NCI-H2029 (cell line): ENCODE measurements around the gene NCEH1.
"Not testable (repeated sequence)": the region's sequence is repeated elsewhere in the genome, so short reads cannot be mapped to it uniquely, and the experiment has no call there.

Experiments
- DNase-seq: peaks from one replicate; lab custom pipeline; 2025; lab: John Stamatoyannopoulos, UW

NCEH1 gene

GRCh38 chr3:172707030-172707429 lies 3.8 kb downstream of the NCEH1 start:
- DNase-seq, result no peak

DNA sequence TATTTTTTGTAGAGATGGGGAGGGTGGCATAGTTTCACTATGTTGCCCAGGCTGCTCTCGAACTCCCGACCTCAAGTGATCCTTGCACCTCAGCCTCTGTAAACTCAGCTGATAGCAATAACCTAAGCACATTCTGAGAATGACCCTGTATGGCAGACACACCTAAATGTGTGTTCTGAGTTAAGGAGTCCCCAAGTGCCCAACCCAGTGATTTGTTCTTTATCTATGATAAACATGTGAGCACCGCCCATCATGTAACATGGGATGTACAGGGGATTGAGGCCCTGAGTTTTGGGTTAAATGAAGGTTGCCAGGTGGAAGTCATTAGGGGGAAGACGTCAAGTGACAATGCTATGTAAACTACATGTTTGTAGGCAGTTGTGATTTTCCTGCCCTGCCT lies 5.7 kb downstream of the NCEH1 start:
- no peak for DNase-seq

DNA sequence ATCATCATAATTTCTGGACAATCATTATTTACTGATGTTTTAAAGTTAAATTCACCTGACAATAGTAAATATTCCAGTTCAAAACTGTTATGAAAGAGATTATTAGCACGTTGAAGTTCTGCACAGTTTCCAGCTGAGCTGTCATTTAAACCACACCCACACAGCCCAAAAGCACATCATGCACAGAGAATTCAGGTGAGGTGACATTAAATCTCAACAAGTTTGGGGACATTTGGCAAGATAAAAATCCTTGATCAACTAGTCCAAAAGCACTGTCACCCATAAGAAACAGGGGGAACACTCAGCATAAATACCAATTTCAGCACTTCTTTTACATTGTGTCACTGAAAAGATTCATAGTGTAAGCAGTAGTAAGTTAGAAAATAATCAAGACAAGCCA lies 6.9 kb downstream of the NCEH1 start:
- DNase-seq, result no peak

GRCh38 chr3:172702731-172703130 lies 8.1 kb downstream of the NCEH1 start:
- DNase-seq, result not testable (repeated sequence)

- no peak for DNase-seq
Observed at GRCh38 chr3:172702256-172702655, 8.6 kb downstream of the NCEH1 start.

DNA sequence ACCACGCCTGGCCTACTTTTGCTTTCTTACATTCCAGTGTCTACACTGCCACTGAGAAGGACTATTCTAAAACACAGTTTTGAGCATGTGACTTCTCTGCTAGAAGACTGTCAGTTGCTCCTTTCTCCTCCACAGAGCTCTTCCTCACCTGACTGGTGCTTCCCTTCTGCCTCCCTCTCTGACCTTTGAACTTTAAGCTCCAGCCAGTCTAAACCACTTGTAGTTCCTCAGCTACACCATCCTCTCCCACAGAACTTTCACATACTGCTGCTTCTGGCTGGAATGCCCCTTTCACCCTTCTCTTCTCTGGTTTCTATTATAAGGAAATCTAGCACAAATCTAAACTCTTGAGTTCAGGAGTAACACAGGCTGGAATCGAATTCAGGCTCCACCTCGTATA lies 9.1 kb downstream of the NCEH1 start:
- DNase-seq, result no peak

GRCh38 chr3:172700936-172701455 lies 9.9 kb downstream of the NCEH1 start:
- no peak for DNase-seq

GRCh38 chr3:172700256-172700655 lies 10.6 kb downstream of the NCEH1 start:
- DNase-seq, result no peak

DNA sequence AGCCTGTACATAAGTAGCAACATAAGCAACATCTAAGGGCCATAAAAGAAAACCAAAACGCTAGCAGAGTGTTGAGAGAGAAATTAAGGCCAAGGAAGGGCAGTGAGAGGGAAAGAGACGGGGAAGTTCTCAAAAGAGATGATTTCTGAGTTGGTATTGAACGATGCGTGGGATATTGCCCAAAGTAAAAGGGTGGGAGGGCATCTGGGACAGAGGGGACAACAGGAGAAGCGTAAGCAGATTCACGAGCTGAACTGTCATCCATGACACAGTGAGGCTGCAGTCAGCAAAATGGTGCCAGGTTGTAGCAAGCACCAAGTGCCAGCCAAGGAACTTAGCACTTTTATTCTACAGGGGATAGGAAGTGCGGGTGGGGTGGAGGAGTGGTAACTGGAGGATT lies 11.8 kb downstream of the NCEH1 start:
- DNase-seq, result no peak

DNA sequence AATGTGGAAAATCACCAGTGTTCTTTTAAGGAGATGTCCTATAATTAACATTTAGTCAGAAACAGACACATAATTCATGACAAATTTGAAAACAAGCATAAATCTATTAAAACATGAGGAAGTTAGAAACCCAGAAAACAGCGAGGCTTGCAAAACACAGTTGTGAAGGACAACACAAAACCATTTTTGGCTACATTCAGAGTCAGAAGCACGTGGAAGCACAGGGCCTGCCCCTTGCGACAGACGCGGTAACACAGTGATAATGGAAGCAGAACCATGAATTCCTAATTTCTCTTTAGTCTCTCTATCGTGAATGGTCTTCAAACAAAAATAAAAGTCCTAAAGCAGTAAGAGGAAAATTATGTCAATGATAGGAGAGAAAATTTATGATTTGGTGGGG lies 12.2 kb downstream of the NCEH1 start:
- DNase-seq, result no peak

GRCh38 chr3:172697558-172697957 lies 13.3 kb downstream of the NCEH1 start:
- no peak for DNase-seq

DNA sequence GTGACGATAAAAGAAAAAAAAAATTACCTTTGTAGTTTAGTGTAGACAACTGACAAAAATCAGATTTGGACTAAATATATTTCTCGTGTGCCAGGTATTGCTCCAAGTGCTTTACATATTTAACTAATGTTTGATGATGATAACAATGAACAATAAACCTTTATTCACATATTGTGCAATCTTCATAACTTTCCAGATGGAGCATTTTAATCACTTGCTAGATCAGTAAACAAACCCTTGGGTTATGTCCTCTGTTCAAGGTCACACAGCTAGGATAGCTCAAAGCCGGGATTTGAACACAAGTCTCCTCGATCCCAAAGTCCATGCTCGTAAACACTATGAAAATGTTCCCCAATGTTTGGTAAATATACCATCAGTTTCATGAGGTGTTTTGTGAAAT lies 14.5 kb downstream of the NCEH1 start:
- no peak for DNase-seq

DNA sequence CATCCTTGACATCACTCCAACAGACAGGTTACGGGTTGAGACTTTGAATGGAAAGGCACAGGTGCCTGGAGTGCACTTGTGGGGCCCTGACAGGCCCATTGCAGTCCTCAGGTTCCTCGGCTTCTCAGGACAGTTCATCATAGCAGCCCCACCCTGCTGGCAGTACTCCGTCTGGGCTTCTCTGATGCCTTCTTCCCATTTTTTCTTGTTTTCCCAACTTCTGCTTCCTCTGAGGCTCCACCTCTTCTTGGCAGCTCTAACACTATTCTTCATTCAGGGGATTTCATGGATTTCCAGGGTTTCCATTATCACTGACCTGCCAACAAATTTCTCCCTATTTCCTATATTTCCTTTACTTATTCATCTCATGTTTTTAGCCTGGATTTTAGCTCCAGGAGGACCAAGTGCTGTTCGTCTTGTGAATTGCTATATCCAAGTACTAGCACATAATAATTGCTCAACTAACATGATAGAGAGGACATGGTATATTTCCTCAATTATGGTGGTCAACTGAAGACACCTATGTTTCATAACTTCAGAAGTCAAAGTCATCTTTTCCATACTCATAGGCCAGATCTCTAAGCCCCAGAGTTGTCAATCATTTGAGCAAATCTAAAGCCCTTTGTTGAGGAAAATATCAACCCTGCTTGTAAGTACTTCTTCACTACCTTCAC lies 16.2 kb downstream of the NCEH1 start:
- no peak for DNase-seq

DNA sequence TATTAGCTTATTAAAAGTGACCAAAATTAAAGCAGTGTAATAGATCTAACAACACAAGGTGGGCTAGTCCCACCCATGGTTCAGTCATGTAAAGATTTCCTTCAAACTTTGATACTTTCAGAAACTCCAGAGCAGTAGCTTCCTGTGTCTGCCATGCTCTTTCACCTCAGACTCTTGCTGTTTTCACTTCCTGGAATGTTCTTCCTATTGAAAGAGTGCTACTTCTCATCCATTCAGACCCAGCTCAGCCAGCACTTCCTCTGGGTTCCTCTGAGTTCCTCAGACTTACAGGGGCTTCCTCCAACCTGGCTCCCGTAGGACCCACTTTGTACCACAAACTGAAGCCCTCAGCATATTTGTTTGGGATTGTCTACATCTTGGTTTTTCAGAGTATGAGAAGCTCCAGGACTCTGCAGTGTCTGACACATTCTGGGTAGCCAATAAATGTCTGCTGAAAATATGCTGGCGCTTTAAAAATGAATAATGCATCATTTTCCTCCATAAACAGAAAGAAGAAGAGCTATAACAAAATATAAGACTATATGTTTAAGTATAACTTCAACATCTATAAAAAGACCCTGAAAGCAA lies 18.0 kb downstream of the NCEH1 start:
- DNase-seq, result no peak

- no peak for DNase-seq
Observed at GRCh38 chr3:172690936-172691335, 19.9 kb downstream of the NCEH1 start.

- DNase-seq, result no peak
Observed at GRCh38 chr3:172688588-172688987, 22.3 kb downstream of the NCEH1 start.

DNA sequence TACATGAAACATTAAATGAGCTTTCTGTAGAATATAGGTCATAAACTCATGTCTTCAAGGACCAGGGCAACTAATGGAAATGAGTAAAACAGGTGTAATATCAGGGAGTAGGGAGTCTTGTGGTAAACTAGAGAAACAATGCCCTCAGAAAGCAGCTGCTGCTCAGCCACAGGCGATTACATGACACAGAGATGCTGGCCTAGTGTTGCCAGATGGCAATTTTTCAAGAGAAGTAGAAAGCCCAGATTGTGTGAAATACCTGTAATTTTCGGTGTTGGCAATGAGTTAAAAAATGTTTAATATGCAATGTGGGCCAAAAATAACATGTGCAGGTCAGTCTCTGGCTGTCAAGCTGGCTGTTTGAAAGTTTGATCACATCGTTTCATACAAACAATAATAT lies 23.4 kb downstream of the NCEH1 start:
- DNase-seq, result no peak

DNA sequence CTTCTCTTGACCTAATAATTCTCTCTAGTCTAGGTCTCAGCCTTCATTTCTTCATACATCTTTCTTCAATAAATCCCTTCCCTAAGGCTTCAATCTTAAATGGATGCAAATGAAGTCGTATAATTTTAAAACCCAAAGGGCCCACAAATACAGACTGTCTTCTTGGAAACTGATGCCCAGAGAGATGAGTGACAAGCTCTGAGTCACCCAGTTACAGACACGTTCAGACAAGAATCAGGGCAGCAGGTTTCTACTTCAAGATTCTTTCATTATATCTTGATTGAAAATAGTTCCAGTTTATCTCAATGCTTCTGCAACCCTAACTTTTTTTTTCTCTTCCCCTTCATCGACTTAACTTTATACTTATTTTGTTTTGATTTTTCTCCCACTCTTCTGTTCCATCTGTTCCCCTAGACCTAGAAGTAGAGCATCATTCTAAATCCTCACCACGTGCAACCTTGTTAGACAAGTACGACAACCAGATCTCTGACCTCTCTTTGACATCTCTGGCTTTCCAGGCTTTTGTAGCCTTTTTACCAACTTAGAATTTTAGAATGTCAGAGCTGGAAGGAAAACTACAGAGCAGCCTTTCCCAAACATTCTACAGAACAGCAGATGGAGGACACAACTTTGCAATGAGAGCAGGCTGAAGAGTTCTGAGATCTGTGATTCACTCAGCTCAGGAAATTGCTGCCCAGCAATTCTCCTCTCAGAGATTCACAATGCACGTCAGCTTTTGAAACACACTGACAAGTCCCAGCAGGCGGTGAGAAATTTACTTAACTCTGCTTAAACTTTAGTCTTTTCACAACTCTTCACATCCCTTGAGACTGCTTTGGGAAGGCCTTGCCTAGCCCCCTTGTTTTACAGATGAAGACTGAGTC lies 25.3 kb downstream of the NCEH1 start:
- no peak for DNase-seq

GRCh38 chr3:172680684-172681083 lies 30.2 kb downstream of the NCEH1 start:
- DNase-seq, result no peak

DNA sequence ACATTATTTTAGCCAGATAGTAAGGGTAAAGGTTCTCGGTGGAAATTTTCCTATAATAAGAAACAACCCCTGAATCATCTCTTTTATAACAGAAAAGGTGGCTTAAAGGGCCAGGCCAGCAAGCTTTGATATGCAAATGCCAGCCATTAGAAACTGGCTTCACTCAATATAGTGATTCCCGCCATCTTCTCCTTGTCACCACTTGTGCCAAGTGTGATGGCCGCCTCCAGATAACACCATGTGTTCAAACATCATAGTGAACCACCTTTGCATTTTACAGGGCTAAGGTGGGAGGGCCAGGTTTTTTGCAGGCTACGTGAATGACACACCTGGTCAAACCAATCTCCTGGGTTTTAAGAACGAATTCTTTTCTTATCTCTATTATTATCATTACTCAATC lies 31.3 kb downstream of the NCEH1 start:
- no peak for DNase-seq

DNA sequence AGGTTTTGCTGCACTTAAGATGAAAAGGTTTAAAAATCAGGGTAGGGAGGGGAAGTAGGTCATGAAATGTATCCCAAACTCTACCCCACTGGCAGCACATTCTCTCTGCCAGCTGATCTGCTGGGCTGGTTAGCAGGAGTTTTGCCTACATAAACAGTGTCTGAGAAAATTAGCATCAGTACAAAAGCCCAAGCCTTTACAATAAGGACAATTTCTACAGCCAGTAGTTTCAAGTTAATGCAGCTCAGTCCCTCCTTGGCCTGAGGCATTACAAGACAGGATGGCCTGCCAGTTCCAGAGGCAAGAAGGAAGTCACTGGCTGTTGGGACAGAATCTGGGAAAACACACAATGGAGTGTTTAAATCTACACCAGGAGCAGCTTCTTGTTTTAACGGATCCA lies 32.8 kb downstream of the NCEH1 start:
- no peak for DNase-seq

DNA sequence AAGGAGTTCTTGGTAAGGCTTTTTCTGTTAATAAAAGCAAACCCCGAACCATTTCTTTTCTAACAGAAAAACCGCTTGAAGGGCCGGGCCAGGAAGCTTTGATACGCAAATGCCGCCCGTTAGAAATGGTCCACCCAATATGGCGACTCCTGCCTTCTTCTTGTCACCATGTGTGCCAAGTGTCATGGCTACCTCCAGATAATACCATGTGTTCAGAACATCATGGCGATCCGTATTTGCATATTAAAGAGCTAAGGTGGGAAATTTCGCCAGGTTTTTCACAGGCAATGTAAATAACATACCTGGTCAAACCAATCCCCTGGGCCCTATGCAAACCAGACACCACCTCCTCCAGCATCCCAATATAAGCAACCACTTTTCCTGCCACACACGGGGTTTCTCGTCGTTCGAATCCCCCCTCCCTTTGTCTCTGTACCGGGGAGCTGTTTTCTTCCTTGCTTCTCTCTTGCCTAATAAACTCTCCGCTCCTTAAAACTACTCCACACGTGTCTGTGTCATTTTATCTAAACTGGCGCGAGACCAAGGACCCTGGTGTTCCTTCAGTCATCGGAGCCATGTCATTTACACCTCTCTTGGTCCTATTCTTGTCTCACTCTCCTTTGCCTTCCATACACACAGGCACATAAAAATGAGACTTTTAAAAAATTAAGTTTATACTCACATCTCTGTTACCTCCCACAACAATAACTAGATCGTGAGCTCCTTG lies 34.5 kb downstream of the NCEH1 start:
- no peak for DNase-seq
